ENCODE results near the gene FAH. TPM values are rescaled to one million over a fixed set of nuclear protein-coding genes. Genes with fewer than 3 reads are reported as not detected.
"Not testable (repeated sequence)": the region's sequence is repeated elsewhere in the genome, so short reads cannot be mapped to it uniquely, and the experiment has no call there.

The FAH gene
- 10 to 100 TPM; 66.3 to 87.7 TPM for total RNA-seq

GRCh38 chr15:80152896-80153876, at the start of gene FAH:
FAH (plus strand) TSS chr15:80152999; CDS start chr15:80153055, 56 bp downstream.
- H3K36me3 Mint-ChIP-seq (ENCODE audit: low read depth), result peaks cover 11% of the 10 kb centered on the region
- H3K27ac Mint-ChIP-seq, result peak within 1 kb of the TSS; percentile 90
- H3K4me3 Mint-ChIP-seq, result peak within 1 kb of the TSS; percentile 89
- H3K9me3 Mint-ChIP-seq, result no peaks in the 10 kb centered on the region
- H3K4me1 Mint-ChIP-seq, result peaks cover 19% of the 10 kb centered on the region
- H3K27me3 Mint-ChIP-seq, result no peaks in the 10 kb centered on the region
- peak; percentile 83 for ATAC-seq (replicated peaks)

- Mint-ChIP-seq H3K4me3 (no peak overlapping the region), H3K4me1 (peaks cover 18% of the 10 kb centered on the region), H3K27me3 (no peaks in the 10 kb centered on the region), H3K36me3 (ENCODE audit: low read depth) (peaks cover 11% of the 10 kb centered on the region), H3K9me3 (no peaks in the 10 kb centered on the region), H3K27ac (peak overlapping the region; percentile 56)
- no peak for ATAC-seq (replicated peaks)
Observed at GRCh38 chr15:80105193-80105592, 47.6 kb upstream of the FAH start.

GRCh38 chr15:80105595-80105994, 47.2 kb upstream of the FAH start:
- no peaks in the 10 kb centered on the region for H3K27me3 Mint-ChIP-seq
- ATAC-seq (replicated peaks), result peak; percentile 97
- H3K4me3 Mint-ChIP-seq, result no peak overlapping the region
- peaks cover 11% of the 10 kb centered on the region for H3K36me3 Mint-ChIP-seq (ENCODE audit: low read depth)
- H3K9me3 Mint-ChIP-seq, result no peaks in the 10 kb centered on the region
- peaks cover 18% of the 10 kb centered on the region for H3K4me1 Mint-ChIP-seq
- peak overlapping the region; percentile 56 for H3K27ac Mint-ChIP-seq

- no peaks in the 10 kb centered on the region for H3K27me3 Mint-ChIP-seq
- ATAC-seq (replicated peaks), result no peak
- peaks cover 18% of the 10 kb centered on the region for H3K4me1 Mint-ChIP-seq
- no peaks in the 10 kb centered on the region for H3K9me3 Mint-ChIP-seq
- H3K36me3 Mint-ChIP-seq (ENCODE audit: low read depth), result peaks cover 11% of the 10 kb centered on the region
- H3K4me3 Mint-ChIP-seq, result no peak overlapping the region
- no peak overlapping the region for H3K27ac Mint-ChIP-seq
Observed at GRCh38 chr15:80106051-80106450, 46.7 kb upstream of the FAH start.

GRCh38 chr15:80107204-80107603, 45.6 kb upstream of the FAH start:
- no peaks in the 10 kb centered on the region for H3K27me3 Mint-ChIP-seq
- H3K9me3 Mint-ChIP-seq, result no peaks in the 10 kb centered on the region
- no peak for ATAC-seq (replicated peaks)
- H3K4me3 Mint-ChIP-seq, result no peak overlapping the region
- peaks cover 5% of the 10 kb centered on the region for H3K36me3 Mint-ChIP-seq (ENCODE audit: low read depth)
- H3K4me1 Mint-ChIP-seq, result peaks cover 18% of the 10 kb centered on the region
- no peak overlapping the region for H3K27ac Mint-ChIP-seq

- ATAC-seq (replicated peaks), result no peak
- H3K9me3 Mint-ChIP-seq, result no peaks in the 10 kb centered on the region
- no peak overlapping the region for H3K27ac Mint-ChIP-seq
- no peaks in the 10 kb centered on the region for H3K27me3 Mint-ChIP-seq
- no peak overlapping the region for H3K4me3 Mint-ChIP-seq
- peaks cover 13% of the 10 kb centered on the region for H3K4me1 Mint-ChIP-seq
- peaks cover 5% of the 10 kb centered on the region for H3K36me3 Mint-ChIP-seq (ENCODE audit: low read depth)
Observed at GRCh38 chr15:80107774-80108173, 45.0 kb upstream of the FAH start.

- peaks cover 3% of the 10 kb centered on the region for H3K36me3 Mint-ChIP-seq (ENCODE audit: low read depth)
- no peak overlapping the region for H3K27ac Mint-ChIP-seq
- no peaks in the 10 kb centered on the region for H3K9me3 Mint-ChIP-seq
- H3K4me1 Mint-ChIP-seq, result peaks cover 10% of the 10 kb centered on the region
- no peaks in the 10 kb centered on the region for H3K27me3 Mint-ChIP-seq
- no peak overlapping the region for H3K4me3 Mint-ChIP-seq
- ATAC-seq (replicated peaks), result no peak
Observed at GRCh38 chr15:80109388-80109787, 43.4 kb upstream of the FAH start.

GRCh38 chr15:80110920-80111319, 41.9 kb upstream of the FAH start:
- Mint-ChIP-seq H3K27ac (no peak overlapping the region), H3K4me1 (peaks cover 10% of the 10 kb centered on the region), H3K36me3 (ENCODE audit: low read depth) (no peaks in the 10 kb centered on the region), H3K9me3 (no peaks in the 10 kb centered on the region), H3K4me3 (no peak overlapping the region), H3K27me3 (no peaks in the 10 kb centered on the region)
- peak; percentile 48 for ATAC-seq (replicated peaks)

- H3K4me1 Mint-ChIP-seq, result peaks cover 6% of the 10 kb centered on the region
- no peaks in the 10 kb centered on the region for H3K27me3 Mint-ChIP-seq
- H3K27ac Mint-ChIP-seq, result no peak overlapping the region
- H3K4me3 Mint-ChIP-seq, result no peak overlapping the region
- no peaks in the 10 kb centered on the region for H3K9me3 Mint-ChIP-seq
- ATAC-seq (replicated peaks), result no peak
- H3K36me3 Mint-ChIP-seq (ENCODE audit: low read depth), result no peaks in the 10 kb centered on the region
Observed at GRCh38 chr15:80114114-80114513, 38.7 kb upstream of the FAH start.

- no peaks in the 10 kb centered on the region for H3K27me3 Mint-ChIP-seq
- no peak overlapping the region for H3K27ac Mint-ChIP-seq
- no peaks in the 10 kb centered on the region for H3K9me3 Mint-ChIP-seq
- no peak for ATAC-seq (replicated peaks)
- H3K36me3 Mint-ChIP-seq (ENCODE audit: low read depth), result peaks cover 3% of the 10 kb centered on the region
- H3K4me3 Mint-ChIP-seq, result no peak overlapping the region
- H3K4me1 Mint-ChIP-seq, result no peaks in the 10 kb centered on the region
Observed at GRCh38 chr15:80115021-80115420, 37.8 kb upstream of the FAH start.

GRCh38 chr15:80118956-80119355, 33.8 kb upstream of the FAH start:
- H3K4me1 Mint-ChIP-seq, result no peaks in the 10 kb centered on the region
- ATAC-seq (replicated peaks), result no peak
- no peak overlapping the region for H3K4me3 Mint-ChIP-seq
- no peak overlapping the region for H3K27ac Mint-ChIP-seq
- H3K9me3 Mint-ChIP-seq, result no peaks in the 10 kb centered on the region
- no peaks in the 10 kb centered on the region for H3K27me3 Mint-ChIP-seq
- peaks cover 42% of the 10 kb centered on the region for H3K36me3 Mint-ChIP-seq (ENCODE audit: low read depth)

- no peak for ATAC-seq (replicated peaks)
- Mint-ChIP-seq H3K4me1 (no peaks in the 10 kb centered on the region), H3K27ac (no peak overlapping the region), H3K4me3 (no peak overlapping the region), H3K36me3 (ENCODE audit: low read depth) (peaks cover 58% of the 10 kb centered on the region), H3K9me3 (no peaks in the 10 kb centered on the region), H3K27me3 (no peaks in the 10 kb centered on the region)
Observed at GRCh38 chr15:80120636-80121035, 32.2 kb upstream of the FAH start.

- no peak for ATAC-seq (replicated peaks)
- Mint-ChIP-seq H3K4me1 (no peaks in the 10 kb centered on the region), H3K27me3 (no peaks in the 10 kb centered on the region), H3K4me3 (no peak overlapping the region), H3K9me3 (no peaks in the 10 kb centered on the region), H3K36me3 (ENCODE audit: low read depth) (peaks cover 67% of the 10 kb centered on the region), H3K27ac (no peak overlapping the region)
Observed at GRCh38 chr15:80121546-80121945, 31.3 kb upstream of the FAH start.

- no peaks in the 10 kb centered on the region for H3K27me3 Mint-ChIP-seq
- H3K36me3 Mint-ChIP-seq (ENCODE audit: low read depth), result peaks cover 68% of the 10 kb centered on the region
- no peak overlapping the region for H3K4me3 Mint-ChIP-seq
- H3K4me1 Mint-ChIP-seq, result no peaks in the 10 kb centered on the region
- no peaks in the 10 kb centered on the region for H3K9me3 Mint-ChIP-seq
- ATAC-seq (replicated peaks), result no peak
- H3K27ac Mint-ChIP-seq, result no peak overlapping the region
Observed at GRCh38 chr15:80123034-80123433, 29.8 kb upstream of the FAH start.

- not testable (repeated sequence) for H3K27me3 Mint-ChIP-seq; ATAC-seq (replicated peaks); H3K9me3 Mint-ChIP-seq; H3K27ac Mint-ChIP-seq; H3K4me3 Mint-ChIP-seq; H3K4me1 Mint-ChIP-seq
- peaks cover 59% of the 10 kb centered on the region for H3K36me3 Mint-ChIP-seq (ENCODE audit: low read depth)
Observed at GRCh38 chr15:80127253-80127652, 25.5 kb upstream of the FAH start.

Data from activated T-helper 17 cell treated with anti-CD3 and anti-CD28 coated beads, Interleukin-2, amount 50 U/mL, for 72 hours (primary cell).